GM18526 (cell line): ENCODE results near the gene NHLRC2.
A peak's percentile ranks its signal among the peaks of the same experiment; 100 is the strongest.

ENCODE experiments used
- POLR2A ChIP-seq: IDR thresholded peaks from 3 replicates; pipeline ENCODE4 v1.6.1; 2011; ENCODE audit not compliant: insufficient read length; ENCODE audit errors: extremely low read depth

Gene NHLRC2

GRCh38 chr10:113945075-113945686 is 90.7 kb downstream of the NHLRC2 start:
- no peak for TF ChIP-seq POLR2A

GRCh38 chr10:113945687-113946085 is 91.2 kb downstream of the NHLRC2 start:
- TF ChIP-seq POLR2A = no peak

GRCh38 chr10:113947184-113948041 is 93.0 kb downstream of the NHLRC2 start:
- TF ChIP-seq POLR2A = no peak

- no peak for TF ChIP-seq POLR2A
These were observed 93.6 kb downstream of the NHLRC2 start for GRCh38 chr10:113948048-113948447.

GRCh38 chr10:113950268-113950667 is 95.8 kb downstream of the NHLRC2 start:
- TF ChIP-seq POLR2A = no peak

- TF ChIP-seq POLR2A = no peak
These were observed 99.2 kb downstream of the NHLRC2 start for GRCh38 chr10:113953505-113954272.

- TF ChIP-seq POLR2A = no peak
These were observed 99.9 kb downstream of the NHLRC2 start for GRCh38 chr10:113954409-113954808.

- TF ChIP-seq POLR2A = no peak
These were observed 102.6 kb downstream of the NHLRC2 start for GRCh38 chr10:113957013-113957412.

- no peak for TF ChIP-seq POLR2A
These were observed 104.3 kb downstream of the NHLRC2 start for GRCh38 chr10:113958631-113959382.

GRCh38 chr10:113959383-113959760 is 104.9 kb downstream of the NHLRC2 start:
- TF ChIP-seq POLR2A = peak; percentile 28

GRCh38 chr10:113960617-113961181 is 106.2 kb downstream of the NHLRC2 start:
- TF ChIP-seq POLR2A = no peak

GRCh38 chr10:113961182-113962031 is 106.9 kb downstream of the NHLRC2 start:
- TF ChIP-seq POLR2A = no peak

GRCh38 chr10:113965077-113965476 is 110.6 kb downstream of the NHLRC2 start:
- TF ChIP-seq POLR2A = no peak

GRCh38 chr10:113965683-113966082 is 111.2 kb downstream of the NHLRC2 start:
- TF ChIP-seq POLR2A = no peak
